Fibroblast of peridontal ligament (primary cell): Measurements from ENCODE around the gene HOXA7.
A peak's percentile ranks its signal among the peaks of the same experiment; 100 is the strongest.

ENCODE experiments used
- DNase-seq: peaks from one replicate; pipeline ENCODE4 v3.0.0-alpha.2; 2010; ENCODE audit errors: extremely low read depth

Gene HOXA7

GRCh38 chr7:27156508-27156898, at the start of gene HOXA7:
HOXA7 (minus strand) TSS chr7:27156675; CDS start chr7:27156545, 130 bp downstream.
- no peak for DNase-seq

- DNase-seq = no peak
Observed at GRCh38 chr7:27205325-27206280, 49.1 kb upstream of the HOXA7 start.

DNA sequence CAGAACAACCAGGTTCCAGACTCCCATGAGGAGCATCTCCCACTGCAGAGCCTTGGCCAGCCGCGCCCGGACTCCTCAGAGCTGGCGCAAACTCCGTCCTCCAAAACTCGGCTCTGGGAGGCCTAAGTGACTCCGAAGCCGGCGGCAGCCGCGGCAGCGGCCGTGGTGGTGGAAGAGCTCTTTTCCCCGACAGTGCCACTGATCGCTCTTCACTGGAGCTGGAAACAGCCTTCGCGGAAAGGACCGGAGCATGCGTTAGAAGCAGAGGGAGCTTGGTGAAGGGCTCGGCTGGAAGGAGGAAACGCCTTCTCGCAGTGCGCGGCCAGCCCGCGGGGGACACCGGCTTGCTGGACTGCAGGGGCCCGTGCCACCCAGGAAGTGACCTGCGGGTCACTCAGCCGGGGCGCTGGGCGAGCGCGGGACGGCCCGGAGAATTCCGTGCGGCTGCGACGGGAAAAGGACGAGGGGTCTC, 48.4 kb upstream of the HOXA7 start:
- DNase-seq = no peak

- no peak for DNase-seq
Observed at GRCh38 chr7:27203964-27204594, 47.6 kb upstream of the HOXA7 start.

- DNase-seq = no peak
Observed at GRCh38 chr7:27203365-27203953, 47.0 kb upstream of the HOXA7 start.

DNA sequence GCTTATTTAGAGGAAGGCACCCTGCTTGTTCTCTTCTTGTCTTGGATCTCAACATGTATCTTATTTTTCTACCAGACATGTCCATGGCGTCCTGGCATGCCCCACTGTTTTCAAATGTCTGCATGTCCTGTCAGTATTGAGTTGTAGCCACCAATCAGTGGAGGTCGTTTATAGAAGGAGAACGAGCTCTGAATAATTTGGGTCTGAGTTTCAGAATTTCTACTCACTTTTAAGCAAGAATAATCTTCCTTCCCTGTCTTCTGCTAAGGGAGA, 46.3 kb upstream of the HOXA7 start:
- DNase-seq = no peak

DNA sequence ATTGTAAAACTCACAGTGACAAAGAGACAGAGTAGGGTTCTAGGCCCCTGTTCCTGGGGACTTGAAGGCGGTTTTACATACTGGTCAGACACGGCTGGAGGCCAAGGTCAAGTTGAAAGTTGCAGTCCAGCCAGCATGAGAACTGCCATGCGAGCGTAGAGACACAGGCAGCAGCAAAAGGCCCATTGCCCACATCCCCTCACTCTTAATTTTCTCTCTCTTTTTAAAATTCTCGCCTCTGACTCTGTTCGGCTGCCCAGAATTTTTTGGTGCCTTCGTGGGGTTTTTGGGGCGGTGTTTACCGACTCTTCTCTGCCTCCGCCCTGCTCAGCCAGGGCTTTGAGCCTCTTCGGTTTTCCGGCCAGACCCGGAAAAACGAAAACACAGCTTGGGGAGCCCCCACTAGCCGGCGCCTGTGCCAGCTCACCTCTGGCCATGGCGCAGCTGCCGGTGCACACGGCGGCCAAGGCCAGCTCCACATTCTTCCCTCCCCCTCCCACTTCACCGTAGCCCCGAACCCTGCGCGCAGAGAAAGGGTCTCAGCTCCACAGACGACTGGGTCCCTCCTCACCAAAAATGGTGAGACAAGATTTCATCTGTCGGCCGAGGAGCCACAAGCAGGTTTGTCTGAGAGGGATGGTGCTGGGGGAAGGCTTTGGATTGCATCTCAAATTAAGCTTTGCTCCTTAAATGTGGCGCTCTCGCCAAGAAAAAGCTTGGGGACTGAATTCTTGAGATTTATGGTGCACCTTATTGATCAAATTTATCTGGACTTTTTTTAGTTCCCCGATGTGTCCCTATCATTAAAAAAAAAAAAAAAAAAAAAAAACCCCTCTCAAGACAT, 45.8 kb upstream of the HOXA7 start:
- DNase-seq = no peak

GRCh38 chr7:27201580-27202017, 45.1 kb upstream of the HOXA7 start:
- DNase-seq = no peak

DNA sequence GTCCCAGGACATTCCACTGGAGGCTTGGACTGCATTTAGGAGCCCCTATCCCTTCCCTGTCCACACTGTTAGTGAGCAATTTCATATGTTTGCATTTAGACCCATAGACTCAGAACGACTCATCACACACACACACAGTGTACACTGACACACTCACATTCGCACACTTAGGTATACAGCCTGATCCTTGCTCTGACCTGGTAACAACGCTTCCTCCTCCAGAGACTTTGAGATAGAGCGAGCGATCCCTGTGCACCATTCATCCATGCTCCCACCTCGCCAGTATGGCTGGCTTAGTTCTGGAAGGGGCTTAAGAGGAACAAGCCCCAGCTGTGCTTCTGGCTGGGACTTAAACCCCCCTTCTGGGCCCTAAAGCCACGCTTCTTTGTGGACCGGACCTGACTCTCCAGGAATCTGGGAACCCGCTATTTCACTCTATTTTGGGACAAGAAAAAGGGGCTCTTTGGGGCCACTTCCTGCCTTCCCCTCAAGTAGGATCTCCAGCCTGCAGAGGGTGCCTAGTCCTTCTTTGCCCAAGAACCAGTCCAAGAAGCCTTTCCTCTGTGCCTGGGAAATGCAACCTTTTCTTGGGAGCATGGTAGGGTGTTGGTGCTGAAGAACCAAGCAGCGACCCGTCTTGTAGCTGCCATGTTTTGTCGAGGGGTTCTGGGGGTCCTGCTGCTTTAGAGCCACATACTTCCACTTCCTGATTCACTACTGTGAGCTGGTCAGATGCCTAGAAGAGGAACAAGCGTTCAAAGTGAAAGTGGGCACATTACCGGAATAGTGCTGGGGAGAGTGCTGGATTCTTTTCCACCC, 44.5 kb upstream of the HOXA7 start:
- no peak for DNase-seq

- DNase-seq = no peak
Observed at GRCh38 chr7:27199849-27200760, 43.6 kb upstream of the HOXA7 start, which contains the start of gene HOXA13. HOXA13 (minus strand) TSS chr7:27200091; CDS start chr7:27200077, 14 bp downstream.

- DNase-seq = no peak
Observed at GRCh38 chr7:27198871-27199801, 42.7 kb upstream of the HOXA7 start.

- DNase-seq = no peak
Observed at GRCh38 chr7:27198138-27198841, 41.8 kb upstream of the HOXA7 start.

- no peak for DNase-seq
Observed at GRCh38 chr7:27197137-27198042, 40.9 kb upstream of the HOXA7 start.

DNA sequence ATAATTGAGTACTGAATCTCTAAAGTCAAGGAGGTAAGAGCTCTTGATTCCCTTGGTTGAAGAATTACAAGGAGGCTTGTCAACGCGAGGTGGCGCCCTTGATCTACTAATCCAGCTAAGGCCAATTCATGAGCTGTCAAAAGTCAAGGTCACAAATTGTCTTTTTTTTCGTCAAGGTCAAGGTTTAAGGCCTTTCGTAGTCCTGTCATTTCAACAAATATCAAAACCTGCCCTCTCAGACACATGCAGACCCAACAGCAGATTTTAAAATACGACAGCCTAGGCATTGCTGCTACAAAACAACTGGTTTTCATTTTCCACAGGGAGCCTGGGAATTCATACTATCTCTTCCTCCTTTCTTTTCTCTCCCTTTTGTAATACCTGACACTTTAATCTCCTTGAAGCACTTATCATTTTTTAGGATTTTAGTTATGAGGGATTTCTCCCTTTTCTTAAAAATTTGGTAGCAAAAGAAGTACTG, 39.9 kb upstream of the HOXA7 start:
- DNase-seq = peak; percentile 83

DNA sequence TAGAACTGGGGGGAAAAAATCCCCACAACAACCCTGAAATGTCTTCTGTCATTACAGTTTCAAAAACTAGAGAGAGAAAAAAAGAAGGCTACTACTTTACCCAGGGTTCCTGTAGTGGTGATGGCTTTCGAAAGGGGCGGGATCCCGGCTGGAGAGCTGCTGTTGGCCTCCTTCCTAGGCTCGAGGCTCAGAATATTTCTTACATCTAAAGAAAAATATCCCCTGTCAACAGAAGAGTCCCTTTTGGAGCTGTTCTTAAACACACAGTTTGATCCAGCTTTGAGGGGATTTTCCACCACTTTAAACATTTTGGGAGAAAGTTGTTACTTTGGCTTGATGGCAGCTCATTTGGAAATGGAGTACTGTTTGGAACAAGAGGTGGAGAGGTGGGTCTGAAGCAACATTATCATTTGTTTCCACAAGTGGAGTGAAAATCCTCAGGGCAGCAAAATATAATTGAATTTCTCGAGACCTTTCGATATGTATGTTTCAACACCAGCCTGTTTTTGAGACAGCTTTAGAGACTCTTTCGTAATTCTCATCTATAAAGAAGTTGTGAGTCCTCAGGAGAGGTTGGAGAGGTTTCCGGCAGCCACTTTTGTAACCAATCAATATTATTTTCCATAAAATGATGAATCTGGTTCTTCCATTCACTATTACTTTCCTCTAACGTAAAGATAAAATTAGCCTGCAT, 38.4 kb upstream of the HOXA7 start:
- DNase-seq = no peak

GRCh38 chr7:27194002-27194352, 37.5 kb upstream of the HOXA7 start:
- no peak for DNase-seq
